Measurements from ENCODE around the gene LAMB1.

GRCh38 chr7:107915541-107915940 lies 87.4 kb downstream of the LAMB1 start:
- TF ChIP-seq CTCF (conservative IDR thresholded peaks at IDR 0.05; ENCODE audit: low read depth, low read length) = no peak
- no peak for TF ChIP-seq EZH2 (IDR thresholded peaks at IDR 0.05; ENCODE audit: low read length, unreplicated experiment)
- TF ChIP-seq EZH2phosphoT487 (IDR thresholded peaks at IDR 0.05; ENCODE audit: borderline replicate concordance, low read length) = no peak
